ENCODE measurements around the gene RCOR2. TPM values are rescaled to one million over a fixed set of nuclear protein-coding genes. Genes with fewer than 3 reads are reported as not detected.
A peak's percentile ranks its signal among the peaks of the same experiment; 100 is the strongest.

The RCOR2 gene
- total RNA-seq, 1 donor from 2014 or later = 0.43 TPM

GRCh38 chr11:63877658-63878241 is 39.2 kb downstream of the RCOR2 start:
- H3K36me3 Mint-ChIP-seq (ENCODE audit: low read depth) = peaks cover 23% of the 10 kb centered on the region
- peaks cover 20% of the 10 kb centered on the region for H3K4me1 Mint-ChIP-seq (ENCODE audit: low read depth)
- H3K27ac Mint-ChIP-seq = no peak overlapping the region
- no peak overlapping the region for H3K4me3 Mint-ChIP-seq (ENCODE audit: low read depth)
- no peaks in the 10 kb centered on the region for H3K9me3 Mint-ChIP-seq
- H3K27me3 Mint-ChIP-seq (ENCODE audit: low read depth) = no peaks in the 10 kb centered on the region
- intact Hi-C loops (cut with micrococcal nuclease) = no loop called here
- DNase-seq (ENCODE audit: low spot score) = no peak

- H3K27me3 Mint-ChIP-seq (ENCODE audit: low read depth) = no peaks in the 10 kb centered on the region
- no peak overlapping the region for H3K27ac Mint-ChIP-seq
- H3K36me3 Mint-ChIP-seq (ENCODE audit: low read depth) = peaks cover 20% of the 10 kb centered on the region
- H3K9me3 Mint-ChIP-seq = no peaks in the 10 kb centered on the region
- intact Hi-C loops (cut with micrococcal nuclease) = no loop called here
- peaks cover 26% of the 10 kb centered on the region for H3K4me1 Mint-ChIP-seq (ENCODE audit: low read depth)
- DNase-seq (ENCODE audit: low spot score) = no peak
- H3K4me3 Mint-ChIP-seq (ENCODE audit: low read depth) = no peak overlapping the region
Measured at GRCh38 chr11:63876616-63877015, 40.3 kb downstream of the RCOR2 start.

GRCh38 chr11:63875506-63876065 is 41.4 kb downstream of the RCOR2 start:
- intact Hi-C loops (cut with micrococcal nuclease) = no loop called here
- Mint-ChIP-seq H3K9me3 (no peaks in the 10 kb centered on the region), H3K4me3 (ENCODE audit: low read depth) (no peak overlapping the region), H3K4me1 (ENCODE audit: low read depth) (peaks cover 30% of the 10 kb centered on the region), H3K27ac (no peak overlapping the region), H3K27me3 (ENCODE audit: low read depth) (no peaks in the 10 kb centered on the region), H3K36me3 (ENCODE audit: low read depth) (peaks cover 15% of the 10 kb centered on the region)
- no peak for DNase-seq (ENCODE audit: low spot score)

GRCh38 chr11:63874511-63874910 is 42.5 kb downstream of the RCOR2 start:
- H3K9me3 Mint-ChIP-seq = no peaks in the 10 kb centered on the region
- H3K4me1 Mint-ChIP-seq (ENCODE audit: low read depth) = peaks cover 31% of the 10 kb centered on the region
- no peaks in the 10 kb centered on the region for H3K27me3 Mint-ChIP-seq (ENCODE audit: low read depth)
- DNase-seq (ENCODE audit: low spot score) = no peak
- intact Hi-C loops (cut with micrococcal nuclease) = no loop called here
- no peak overlapping the region for H3K4me3 Mint-ChIP-seq (ENCODE audit: low read depth)
- H3K27ac Mint-ChIP-seq = no peak overlapping the region
- peaks cover 21% of the 10 kb centered on the region for H3K36me3 Mint-ChIP-seq (ENCODE audit: low read depth)

- intact Hi-C loops (cut with micrococcal nuclease) = no loop called here
- peaks cover 41% of the 10 kb centered on the region for H3K4me1 Mint-ChIP-seq (ENCODE audit: low read depth)
Measured at GRCh38 chr11:63873311-63873710, 43.7 kb downstream of the RCOR2 start.

GRCh38 chr11:63872800-63873197 is 44.2 kb downstream of the RCOR2 start:
- peaks cover 43% of the 10 kb centered on the region for H3K4me1 Mint-ChIP-seq (ENCODE audit: low read depth)
- H3K27me3 Mint-ChIP-seq (ENCODE audit: low read depth) = no peaks in the 10 kb centered on the region
- H3K4me3 Mint-ChIP-seq (ENCODE audit: low read depth) = no peak overlapping the region
- no peaks in the 10 kb centered on the region for H3K9me3 Mint-ChIP-seq
- no peak overlapping the region for H3K27ac Mint-ChIP-seq
- no peak for DNase-seq (ENCODE audit: low spot score)
- peaks cover 28% of the 10 kb centered on the region for H3K36me3 Mint-ChIP-seq (ENCODE audit: low read depth)
- intact Hi-C loops (cut with micrococcal nuclease) = no loop called here

More at GRCh38 chr11:63873311-63873710, 43.7 kb downstream of the RCOR2 start:
- Mint-ChIP-seq H3K9me3 (no peaks in the 10 kb centered on the region), H3K27me3 (ENCODE audit: low read depth) (no peaks in the 10 kb centered on the region), H3K27ac (no peak overlapping the region), H3K36me3 (ENCODE audit: low read depth) (peaks cover 26% of the 10 kb centered on the region), H3K4me3 (ENCODE audit: low read depth) (no peak overlapping the region)
- no peak for DNase-seq (ENCODE audit: low spot score)

- Mint-ChIP-seq H3K36me3 (ENCODE audit: low read depth) (peaks cover 35% of the 10 kb centered on the region), H3K27me3 (ENCODE audit: low read depth) (no peaks in the 10 kb centered on the region), H3K9me3 (no peaks in the 10 kb centered on the region), H3K4me1 (ENCODE audit: low read depth) (peaks cover 47% of the 10 kb centered on the region), H3K27ac (no peak overlapping the region), H3K4me3 (ENCODE audit: low read depth) (no peak overlapping the region)
- intact Hi-C loops (cut with micrococcal nuclease) = no loop called here
- peak; percentile 52 for DNase-seq (ENCODE audit: low spot score)
Measured at GRCh38 chr11:63871962-63872799, 44.8 kb downstream of the RCOR2 start.

- H3K27me3 Mint-ChIP-seq (ENCODE audit: low read depth) = no peaks in the 10 kb centered on the region
- peaks cover 63% of the 10 kb centered on the region for H3K4me1 Mint-ChIP-seq (ENCODE audit: low read depth)
- H3K27ac Mint-ChIP-seq = no peak overlapping the region
- H3K36me3 Mint-ChIP-seq (ENCODE audit: low read depth) = peaks cover 40% of the 10 kb centered on the region
- no peak for DNase-seq (ENCODE audit: low spot score)
- intact Hi-C loops (cut with micrococcal nuclease) = no loop called here
- no peak overlapping the region for H3K4me3 Mint-ChIP-seq (ENCODE audit: low read depth)
- H3K9me3 Mint-ChIP-seq = no peaks in the 10 kb centered on the region
Measured at GRCh38 chr11:63870351-63871140, 46.4 kb downstream of the RCOR2 start.

- intact Hi-C loops (cut with micrococcal nuclease) = no loop called here
- peak; percentile 32 for DNase-seq (ENCODE audit: low spot score)
- Mint-ChIP-seq H3K4me1 (ENCODE audit: low read depth) (peaks cover 68% of the 10 kb centered on the region), H3K36me3 (ENCODE audit: low read depth) (peaks cover 41% of the 10 kb centered on the region), H3K4me3 (ENCODE audit: low read depth) (peak overlapping the region; percentile 18), H3K27me3 (ENCODE audit: low read depth) (no peaks in the 10 kb centered on the region), H3K9me3 (no peaks in the 10 kb centered on the region), H3K27ac (peak overlapping the region; percentile 58)
Measured at GRCh38 chr11:63869683-63870082, 47.3 kb downstream of the RCOR2 start.

GRCh38 chr11:63869171-63869591 is 47.8 kb downstream of the RCOR2 start:
- H3K4me1 Mint-ChIP-seq (ENCODE audit: low read depth) = peaks cover 66% of the 10 kb centered on the region
- H3K4me3 Mint-ChIP-seq (ENCODE audit: low read depth) = no peak overlapping the region
- no peaks in the 10 kb centered on the region for H3K9me3 Mint-ChIP-seq
- H3K27ac Mint-ChIP-seq = peak overlapping the region; percentile 58
- no peaks in the 10 kb centered on the region for H3K27me3 Mint-ChIP-seq (ENCODE audit: low read depth)
- DNase-seq (ENCODE audit: low spot score) = no peak
- intact Hi-C loops (cut with micrococcal nuclease) = no loop called here
- H3K36me3 Mint-ChIP-seq (ENCODE audit: low read depth) = peaks cover 36% of the 10 kb centered on the region

GRCh38 chr11:63868399-63869064 is 48.4 kb downstream of the RCOR2 start:
- DNase-seq (ENCODE audit: low spot score) = no peak
- Mint-ChIP-seq H3K4me3 (ENCODE audit: low read depth) (no peak overlapping the region), H3K27ac (no peak overlapping the region), H3K4me1 (ENCODE audit: low read depth) (peaks cover 63% of the 10 kb centered on the region), H3K9me3 (no peaks in the 10 kb centered on the region), H3K27me3 (ENCODE audit: low read depth) (no peaks in the 10 kb centered on the region), H3K36me3 (ENCODE audit: low read depth) (peaks cover 33% of the 10 kb centered on the region)
- intact Hi-C loops (cut with micrococcal nuclease) = no loop called here

GRCh38 chr11:63867511-63867910 is 49.5 kb downstream of the RCOR2 start:
- Mint-ChIP-seq H3K4me1 (ENCODE audit: low read depth) (peaks cover 68% of the 10 kb centered on the region), H3K9me3 (no peaks in the 10 kb centered on the region), H3K4me3 (ENCODE audit: low read depth) (no peak overlapping the region), H3K27me3 (ENCODE audit: low read depth) (no peaks in the 10 kb centered on the region), H3K27ac (no peak overlapping the region), H3K36me3 (ENCODE audit: low read depth) (peaks cover 37% of the 10 kb centered on the region)
- intact Hi-C loops (cut with micrococcal nuclease) = loop anchor here (2.0 kb wide), 1 partner anchor 17 kb away; no protein-coding TSS in a partner anchor
- DNase-seq (ENCODE audit: low spot score) = no peak

Data from activated T-helper 2 cell treated with anti-CD3 and anti-CD28 coated beads, Interferon-gamma antibody, Interleukin-2, Interleukin-4, amounts not matched to agents 10 μg/mL and 5 μg/mL and 100 μg/mL, durations not matched to agents 14 hours and 24 hours and 36 hours (primary cell).